Lung (tissue), 12 donors: ENCODE data around the gene NDUFA5. TPM values are rescaled to one million over a fixed set of nuclear protein-coding genes. Genes with fewer than 3 reads are reported as not detected.

Source experiments
- ATAC-seq: fragments of 200-7000 bp; cut with Tn5 transposase; one replicate; pipeline ENCODE4 v1.9.1; 2020; ENCODE audit warnings: moderate number of reproducible peaks; ENCODE audit not compliant: insufficient read depth, low FRiP score
- DNase-seq, 3 donors: peaks; one replicate each; pipeline ENCODE4 v3.0.0-alpha.2; 2013 to 2017
- H3K27ac ChIP-seq, 2 donors: one replicate each; pipeline ENCODE4 v1.5.1; 2013; ENCODE audit warnings: mild to moderate bottlenecking in 2 of 2, moderate library complexity in 2 of 2, control low read depth in 1 of 2, inconsistent platforms in 1 of 2, low read depth in 1 of 2, low read length in 1 of 2
- H3K27me3 ChIP-seq, 3 donors: one replicate each; pipeline ENCODE4 v1.5.1; 2013; ENCODE audit warnings: low read length in 2 of 3; ENCODE audit not compliant: control insufficient read depth in 3 of 3, insufficient read depth in 3 of 3
- H3K36me3 ChIP-seq, 4 donors: one replicate each; pipeline ENCODE4 v1.5.1; 2013; ENCODE audit warnings: low read length in 4 of 4, mild to moderate bottlenecking in 1 of 4, moderate library complexity in 1 of 4; ENCODE audit not compliant: control insufficient read depth in 4 of 4, insufficient read depth in 4 of 4
- H3K4me1 ChIP-seq, 5 donors: one replicate each; pipeline ENCODE4 v1.5.1; 2013; ENCODE audit warnings: low read length in 5 of 5, mild to moderate bottlenecking in 2 of 5, moderate library complexity in 1 of 5; ENCODE audit not compliant: control insufficient read depth in 5 of 5, insufficient read depth in 5 of 5
- H3K4me3 ChIP-seq: one replicate; pipeline ENCODE4 v1.5.1; 2013; ENCODE audit warnings: mild to moderate bottlenecking, control low read depth, moderate library complexity
- H3K9ac ChIP-seq, 2 donors: one replicate each; pipeline ENCODE4 v1.5.1; 2013; ENCODE audit warnings: low read length in 2 of 2, control low read depth in 1 of 2; ENCODE audit not compliant: insufficient read depth in 1 of 2
- H3K9me3 ChIP-seq, 4 donors: one replicate each; pipeline ENCODE4 v1.5.1; 2013; ENCODE audit warnings: low read length in 3 of 4, mild to moderate bottlenecking in 1 of 4, moderate library complexity in 1 of 4; ENCODE audit not compliant: control insufficient read depth in 4 of 4, insufficient read depth in 3 of 4
- CTCF ChIP-seq: IDR thresholded peaks from 2 replicates; pipeline ENCODE4 v1.5.1; 2012; ENCODE audit warnings: mild to moderate bottlenecking; ENCODE audit errors: control extremely low read depth, extremely low read depth
- WGBS, 2 donors: extraction: QIAGEN DNeasy Blood & Tissue Kit; methylation state at CpG; one replicate each; pipeline ENCODE4 v1.1.7; 2013; 5-methylcytosine and 5-hydroxymethylcytosine counted together
- polyA plus RNA-seq, 2 donors: library from polyadenylated mRNA; stranded (reverse); fragments of 200-250 nt; gene quantifications; one replicate each; pipeline ENCODE4 v1.2.1, GENCODE V29; 2013
- total RNA-seq, 2 donors: library from RNA; depleted of rRNA in 1 of 2; stranded (reverse); fragments of >200 nt in 1 of 2; gene quantifications; one replicate each; pipeline ENCODE4 v1.2.1, GENCODE V29; 2014 to 2021
- donor health status: control.
- donor health status: control.
- donor health status: Bipolar disorder and iron deficiency.
- donor health status: healthy.
- donor health status: DM: yes; HTN: yes; CAD: no.

The NDUFA5 gene
- total and polyA plus RNA-seq, 4 donors = 36.5 to 104 (median 66.7) TPM

DNA sequence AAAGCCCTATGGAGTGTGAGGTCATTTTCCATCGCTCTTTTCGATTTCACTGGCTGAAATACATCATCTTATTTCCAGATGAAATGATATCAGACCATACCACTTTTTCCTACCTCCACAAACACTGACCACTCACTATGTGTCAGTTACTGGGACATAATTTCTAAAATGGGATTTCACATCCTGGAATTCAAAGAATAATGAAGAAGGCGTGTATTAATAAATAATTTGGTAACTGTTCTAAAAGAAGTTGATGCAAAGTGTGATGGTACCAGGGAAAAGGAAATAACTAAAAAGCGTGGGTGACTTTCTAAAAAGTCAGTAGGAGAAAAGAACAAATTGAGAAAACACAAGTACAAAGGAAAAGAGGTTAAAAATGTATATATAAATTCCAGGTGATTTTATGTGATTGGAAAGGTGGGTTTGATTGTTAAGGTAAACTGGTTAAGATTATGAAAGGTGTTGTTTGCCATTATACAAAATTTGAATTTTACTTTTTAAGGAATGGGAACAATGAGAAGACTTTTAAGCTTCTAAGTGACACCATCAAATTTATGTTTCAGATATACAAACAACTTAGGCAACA lies 764 bp upstream of the NDUFA5 start:
- peaks cover 0 to 16% (median 6%) of the 10 kb centered on the region in 5 donors for H3K4me1 ChIP-seq
- no peak overlapping the region for H3K4me3 ChIP-seq
- H3K27me3 ChIP-seq = no peaks in the 10 kb centered on the region
- 60 to 66% methylated on average over 4 of the region's 4 CpGs for WGBS, 2 donors
- H3K27ac ChIP-seq = peak overlapping the region; percentile 89 to 95
- TF ChIP-seq CTCF = no peak
- DNase-seq (no peak), ATAC-seq (no peak)
- peak overlapping the region in 1 of 2 donors; percentile 86 for H3K9ac ChIP-seq
- no peaks in the 10 kb centered on the region for H3K9me3 ChIP-seq
- peaks cover 0 to 10% (median 0%) of the 10 kb centered on the region in 4 donors for H3K36me3 ChIP-seq

GRCh38 chr7:123557016-123557397 lies 611 bp downstream of the NDUFA5 start:
- Histone ChIP-seq H3K27ac (peak overlapping the region; percentile 95 to 97), H3K9me3 (no peaks in the 10 kb centered on the region), H3K27me3 (no peaks in the 10 kb centered on the region), H3K36me3 (peaks cover 0 to 10% (median 0%) of the 10 kb centered on the region in 4 donors), H3K4me3 (peak overlapping the region; percentile 98), H3K9ac (peak overlapping the region; percentile 90 to 98), H3K4me1 (peaks cover 0 to 18% (median 6%) of the 10 kb centered on the region in 5 donors)
- 2 to 4% methylated on average over 12 of the region's 12 CpGs for WGBS, 2 donors
- no peak for ATAC-seq
- peak in 1 of 3 donors; percentile 48 for DNase-seq
- TF ChIP-seq CTCF = no peak

GRCh38 chr7:123555484-123555883 lies 2.1 kb downstream of the NDUFA5 start:
- H3K4me3 ChIP-seq = no peak overlapping the region
- no peaks in the 10 kb centered on the region for H3K27me3 ChIP-seq
- H3K36me3 ChIP-seq = peaks cover 0 to 10% (median 0%) of the 10 kb centered on the region in 4 donors
- no peak for ATAC-seq
- no peak for DNase-seq
- peaks cover 0 to 18% (median 6%) of the 10 kb centered on the region in 5 donors for H3K4me1 ChIP-seq
- H3K27ac ChIP-seq = no peak overlapping the region
- TF ChIP-seq CTCF = no peak
- H3K9me3 ChIP-seq = no peaks in the 10 kb centered on the region
- H3K9ac ChIP-seq = no peak overlapping the region

DNA sequence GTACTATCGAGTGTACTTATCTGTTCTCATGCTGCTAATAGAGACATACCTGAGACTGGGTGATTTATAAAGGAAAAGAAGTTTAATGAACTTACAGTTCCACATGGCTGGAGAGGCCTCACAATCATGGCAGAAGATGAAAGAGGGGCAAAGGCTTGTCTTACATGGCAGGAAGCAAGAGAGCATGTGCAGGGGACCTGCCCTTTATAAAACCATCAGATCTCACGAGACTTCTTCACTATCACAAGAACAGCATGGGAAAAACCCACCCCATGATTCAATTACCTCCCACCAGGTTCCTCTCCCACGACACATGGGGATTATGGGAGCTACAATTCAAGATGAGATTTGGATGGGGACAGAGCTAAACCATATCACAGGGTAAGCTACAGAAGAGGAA lies 4.5 kb downstream of the NDUFA5 start:
- 91% methylated on average over 3 of the region's 3 CpGs for whole genome bisulfite sequencing, 2 donors
- no peak overlapping the region for H3K9ac ChIP-seq
- H3K9me3 ChIP-seq = no peaks in the 10 kb centered on the region
- ATAC-seq (no peak), DNase-seq (no peak)
- H3K36me3 ChIP-seq = peaks cover 0 to 10% (median 4%) of the 10 kb centered on the region in 4 donors
- peaks cover 0 to 18% (median 6%) of the 10 kb centered on the region in 5 donors for H3K4me1 ChIP-seq
- no peak for TF ChIP-seq CTCF
- no peaks in the 10 kb centered on the region for H3K27me3 ChIP-seq
- no peak overlapping the region for H3K4me3 ChIP-seq
- no peak overlapping the region for H3K27ac ChIP-seq
